Measurements from ENCODE around the gene SGCA.

The SGCA gene

GRCh38 chr17:50220811-50221210 lies 55.0 kb downstream of the SGCA start:
- DNase-seq (ENCODE audit: low spot score) = peak; percentile 65
- H3K27me3 ChIP-seq (ENCODE audit: insufficient read depth, poor library complexity, severe bottlenecking) = no peaks in the 10 kb centered on the region
- no peak for ATAC-seq (ENCODE audit: low read depth)
- peak overlapping the region; percentile 94 for H3K27ac ChIP-seq (ENCODE audit: poor library complexity, severe bottlenecking)
- H3K4me1 ChIP-seq (ENCODE audit: insufficient read depth, poor library complexity, severe bottlenecking) = peaks cover 39% of the 10 kb centered on the region
- no peak for TF ChIP-seq CTCF (IDR thresholded peaks at IDR 0.05; ENCODE audit: poor library complexity, severe bottlenecking)
- H3K36me3 ChIP-seq (ENCODE audit: low read depth) = no peaks in the 10 kb centered on the region
- H3K9me3 ChIP-seq (ENCODE audit: severe bottlenecking) = peaks cover 3% of the 10 kb centered on the region
- no peak overlapping the region for H3K4me3 ChIP-seq (ENCODE audit: severe bottlenecking)

GRCh38 chr17:50221266-50221863 lies 55.6 kb downstream of the SGCA start:
- ATAC-seq (ENCODE audit: low read depth) (no peak), DNase-seq (ENCODE audit: low spot score) (no peak)
- H3K4me1 ChIP-seq (ENCODE audit: insufficient read depth, poor library complexity, severe bottlenecking) = peaks cover 39% of the 10 kb centered on the region

DNA sequence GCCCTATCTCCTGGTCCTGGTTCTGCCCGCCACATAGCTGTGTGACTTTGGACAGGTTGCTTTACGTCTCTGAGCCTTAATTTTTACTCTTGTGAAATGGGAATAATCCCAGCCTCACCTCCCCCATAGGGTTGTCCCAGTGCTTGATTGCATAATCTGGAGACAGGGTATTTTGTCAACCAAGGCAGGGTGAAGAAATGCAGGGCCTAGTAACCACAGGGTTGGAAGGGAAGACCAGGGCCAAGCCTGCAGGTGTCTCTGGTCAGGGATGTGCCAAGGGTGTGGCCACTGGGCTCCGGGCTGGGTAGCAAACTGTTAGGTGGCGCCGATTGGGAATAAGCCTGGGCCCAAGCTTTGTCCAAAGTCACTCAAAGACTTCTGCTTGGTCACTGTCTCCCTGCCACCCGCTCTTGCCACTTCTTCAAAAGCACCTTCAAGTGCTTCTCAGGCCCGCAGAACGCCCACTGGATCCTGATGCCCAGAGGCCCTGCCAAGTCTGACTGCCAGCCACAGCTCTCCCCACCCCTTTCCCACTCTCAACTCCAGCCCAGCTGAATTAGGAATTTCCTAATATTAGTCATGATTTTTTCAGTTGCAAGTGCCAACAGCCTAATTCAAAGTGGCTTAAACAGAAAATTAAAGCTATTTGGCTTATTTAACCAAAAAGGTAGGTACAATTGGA lies 56.2 kb downstream of the SGCA start:
- Histone ChIP-seq H3K9me3 (ENCODE audit: severe bottlenecking) (peaks cover 3% of the 10 kb centered on the region), H3K4me1 (ENCODE audit: insufficient read depth, poor library complexity, severe bottlenecking) (peaks cover 39% of the 10 kb centered on the region), H3K27me3 (ENCODE audit: insufficient read depth, poor library complexity, severe bottlenecking) (no peaks in the 10 kb centered on the region), H3K4me3 (ENCODE audit: severe bottlenecking) (no peak overlapping the region), H3K36me3 (ENCODE audit: low read depth) (no peaks in the 10 kb centered on the region), H3K27ac (ENCODE audit: poor library complexity, severe bottlenecking) (peak overlapping the region; percentile 61)
- DNase-seq (ENCODE audit: low spot score) (peak; percentile 81), ATAC-seq (ENCODE audit: low read depth) (peak; percentile 73)
- TF ChIP-seq CTCF (IDR thresholded peaks at IDR 0.05; ENCODE audit: poor library complexity, severe bottlenecking) = no peak

More at GRCh38 chr17:50221266-50221863, 55.6 kb downstream of the SGCA start:
- Histone ChIP-seq H3K4me3 (ENCODE audit: severe bottlenecking) (no peak overlapping the region), H3K9me3 (ENCODE audit: severe bottlenecking) (peaks cover 3% of the 10 kb centered on the region), H3K36me3 (ENCODE audit: low read depth) (no peaks in the 10 kb centered on the region), H3K27me3 (ENCODE audit: insufficient read depth, poor library complexity, severe bottlenecking) (no peaks in the 10 kb centered on the region), H3K27ac (ENCODE audit: poor library complexity, severe bottlenecking) (peak overlapping the region; percentile 61)
- no peak for TF ChIP-seq CTCF (IDR thresholded peaks at IDR 0.05; ENCODE audit: poor library complexity, severe bottlenecking)

DNA sequence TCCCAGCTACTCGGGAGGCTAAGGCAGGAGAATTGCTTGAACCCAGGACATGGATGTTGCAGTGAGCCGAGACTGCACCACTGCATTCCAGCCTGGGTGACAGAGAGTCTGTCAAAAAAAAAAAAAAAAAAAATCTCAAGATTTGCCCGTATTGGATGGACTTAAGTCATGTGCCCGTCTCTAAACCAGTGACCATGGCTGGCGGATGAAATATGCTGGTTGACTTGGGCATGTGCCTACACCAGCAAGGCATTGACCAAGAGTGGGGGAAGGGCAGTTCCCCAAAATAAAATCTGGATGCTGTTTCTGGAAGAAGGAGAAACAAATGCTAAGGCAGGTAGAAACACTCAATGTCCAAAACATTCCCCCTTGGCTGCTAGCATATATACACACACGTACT lies 57.1 kb downstream of the SGCA start:
- ATAC-seq (ENCODE audit: low read depth) = no peak
- peak overlapping the region; percentile 61 for H3K27ac ChIP-seq (ENCODE audit: poor library complexity, severe bottlenecking)
- DNase-seq (ENCODE audit: low spot score) = no peak

More for the DNA sequence above, 57.1 kb downstream of the SGCA start:
- TF ChIP-seq CTCF (IDR thresholded peaks at IDR 0.05; ENCODE audit: poor library complexity, severe bottlenecking) = no peak
- Histone ChIP-seq H3K9me3 (ENCODE audit: severe bottlenecking) (peaks cover 3% of the 10 kb centered on the region), H3K36me3 (ENCODE audit: low read depth) (no peaks in the 10 kb centered on the region), H3K27me3 (ENCODE audit: insufficient read depth, poor library complexity, severe bottlenecking) (no peaks in the 10 kb centered on the region), H3K4me3 (ENCODE audit: severe bottlenecking) (no peak overlapping the region), H3K4me1 (ENCODE audit: insufficient read depth, poor library complexity, severe bottlenecking) (peaks cover 38% of the 10 kb centered on the region)

Measured in RWPE2 (cell line).